GM12865 (cell line): ENCODE results near the gene SNAPC3.

Source experiments
- DNase-seq: peaks from one replicate; pipeline ENCODE4 v3.0.0; 2010; ENCODE audit warnings: low read depth
- H3K4me3 ChIP-seq: 2 replicates; pipeline ENCODE4 v1.5.1; 2011; ENCODE audit warnings: mild to moderate bottlenecking, low read depth, low read length, control low read depth
- TF ChIP-seq, protein P1 (sequence below): IDR thresholded peaks from 2 replicates; pipeline ENCODE4 v1.5.1; 2011; ENCODE audit warnings: low read length, control low read depth, low read depth, inconsistent platforms; ENCODE audit not compliant: insufficient read depth; ENCODE audit errors: missing control alignments

Gene SNAPC3

DNA sequence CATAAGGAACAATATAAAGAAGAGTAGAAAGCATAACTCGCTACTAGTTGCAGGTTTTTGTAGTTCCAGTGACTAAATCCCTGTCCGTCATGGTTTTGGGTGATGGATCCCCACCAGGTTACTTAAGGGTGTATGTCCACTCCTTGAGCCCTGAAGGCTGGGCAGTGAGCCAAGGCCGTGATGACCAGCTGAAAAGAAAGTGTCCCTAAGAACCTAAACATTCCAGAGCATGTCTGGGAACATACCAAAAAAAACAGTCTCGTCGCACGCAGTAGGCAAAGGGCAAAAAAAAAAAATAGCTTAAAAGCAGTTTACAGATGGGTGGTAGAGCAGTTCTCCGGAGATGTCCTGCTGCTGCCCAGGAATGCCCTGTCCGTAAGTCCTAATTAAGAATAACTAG is 21.4 kb upstream of the SNAPC3 start:
- no peak overlapping the region for H3K4me3 ChIP-seq
- DNase-seq = no peak
- TF ChIP-seq, protein P1, sequence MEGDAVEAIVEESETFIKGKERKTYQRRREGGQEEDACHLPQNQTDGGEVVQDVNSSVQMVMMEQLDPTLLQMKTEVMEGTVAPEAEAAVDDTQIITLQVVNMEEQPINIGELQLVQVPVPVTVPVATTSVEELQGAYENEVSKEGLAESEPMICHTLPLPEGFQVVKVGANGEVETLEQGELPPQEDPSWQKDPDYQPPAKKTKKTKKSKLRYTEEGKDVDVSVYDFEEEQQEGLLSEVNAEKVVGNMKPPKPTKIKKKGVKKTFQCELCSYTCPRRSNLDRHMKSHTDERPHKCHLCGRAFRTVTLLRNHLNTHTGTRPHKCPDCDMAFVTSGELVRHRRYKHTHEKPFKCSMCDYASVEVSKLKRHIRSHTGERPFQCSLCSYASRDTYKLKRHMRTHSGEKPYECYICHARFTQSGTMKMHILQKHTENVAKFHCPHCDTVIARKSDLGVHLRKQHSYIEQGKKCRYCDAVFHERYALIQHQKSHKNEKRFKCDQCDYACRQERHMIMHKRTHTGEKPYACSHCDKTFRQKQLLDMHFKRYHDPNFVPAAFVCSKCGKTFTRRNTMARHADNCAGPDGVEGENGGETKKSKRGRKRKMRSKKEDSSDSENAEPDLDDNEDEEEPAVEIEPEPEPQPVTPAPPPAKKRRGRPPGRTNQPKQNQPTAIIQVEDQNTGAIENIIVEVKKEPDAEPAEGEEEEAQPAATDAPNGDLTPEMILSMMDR = no peak

DNA sequence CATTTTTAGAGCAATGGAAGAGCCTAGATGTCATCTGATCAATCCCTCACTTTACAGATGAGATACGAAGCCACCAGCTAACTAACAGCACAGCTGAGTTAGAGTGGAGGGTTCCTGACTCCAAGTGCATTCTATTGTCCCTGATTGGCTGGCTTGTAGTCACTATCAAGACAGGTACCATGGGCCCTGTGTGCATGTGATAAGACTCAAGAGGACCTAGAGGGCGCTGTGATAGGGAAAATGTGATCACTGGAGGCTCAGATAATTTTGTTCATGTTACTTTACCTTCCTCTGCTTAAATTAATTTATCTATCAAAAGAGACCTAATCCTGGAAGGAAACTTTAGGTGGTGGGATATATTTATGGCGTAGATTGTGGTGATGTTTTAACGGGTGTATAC is 19.5 kb upstream of the SNAPC3 start:
- peak; percentile 41 for DNase-seq
- TF ChIP-seq, protein P1 = peak; percentile 21
- H3K4me3 ChIP-seq = no peak overlapping the region

DNA sequence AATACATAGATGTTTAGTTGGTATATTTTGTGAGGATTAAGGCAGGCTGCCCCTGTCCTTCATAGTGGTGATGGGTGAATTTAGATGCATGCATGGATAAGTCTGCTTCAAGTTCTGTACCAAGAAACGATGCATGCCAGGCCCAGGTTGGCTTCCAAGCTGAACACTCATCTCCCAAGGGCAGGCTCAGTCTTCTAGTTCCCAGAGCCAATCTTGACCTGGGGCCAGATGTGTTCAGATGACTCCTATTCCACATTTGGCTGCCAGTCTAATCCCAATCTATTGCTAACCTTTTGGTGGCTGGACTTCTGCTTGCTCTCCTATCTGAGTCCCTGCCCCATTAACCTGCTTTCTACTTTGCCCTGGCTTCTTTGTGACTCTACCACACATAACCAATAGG is 18.5 kb upstream of the SNAPC3 start:
- DNase-seq = no peak
- TF ChIP-seq, protein P1 = no peak
- no peak overlapping the region for H3K4me3 ChIP-seq

DNA sequence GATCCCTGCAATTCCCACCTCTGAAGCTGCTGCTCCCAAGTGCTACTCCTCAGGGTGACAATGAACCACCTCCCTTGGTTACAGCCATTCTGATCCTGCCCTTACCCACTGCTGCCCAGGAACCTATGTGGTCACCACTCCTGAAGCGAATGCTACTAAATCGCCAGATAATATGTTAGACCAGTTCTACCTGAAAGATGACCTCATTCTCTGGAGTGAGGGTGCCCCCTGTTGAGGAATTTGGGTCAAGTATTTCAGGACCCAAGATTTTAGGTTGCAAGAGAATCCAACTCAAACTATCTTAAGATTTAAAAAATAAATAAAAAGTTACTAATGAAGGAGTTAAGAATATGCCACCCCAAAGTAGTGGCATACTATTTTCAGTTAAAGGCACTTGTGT is 5.8 kb upstream of the SNAPC3 start:
- no peak overlapping the region for H3K4me3 ChIP-seq
- TF ChIP-seq, protein P1 = peak; percentile 39
- peak; percentile 56 for DNase-seq

DNA sequence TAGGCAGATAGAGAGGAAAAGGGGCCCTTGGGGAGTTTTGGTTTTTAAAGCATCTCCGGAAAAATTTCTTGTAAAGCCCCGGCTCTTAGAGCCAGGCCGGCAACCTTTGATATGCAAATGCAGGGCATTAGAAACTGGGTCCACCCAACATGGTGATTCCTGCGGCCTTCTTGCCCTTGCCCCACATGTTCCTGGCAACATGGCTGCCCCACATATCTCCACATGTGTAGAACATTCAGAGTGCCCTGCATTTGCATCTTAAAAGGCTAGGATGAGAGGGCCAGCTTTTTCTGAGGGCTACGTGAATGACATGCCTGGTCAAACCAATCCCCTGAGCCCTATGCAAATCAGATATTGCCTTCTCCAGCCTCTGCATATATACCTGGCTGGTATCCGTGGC is 5.0 kb upstream of the SNAPC3 start:
- DNase-seq = no peak
- no peak overlapping the region for H3K4me3 ChIP-seq
- TF ChIP-seq, protein P1 = no peak

DNA sequence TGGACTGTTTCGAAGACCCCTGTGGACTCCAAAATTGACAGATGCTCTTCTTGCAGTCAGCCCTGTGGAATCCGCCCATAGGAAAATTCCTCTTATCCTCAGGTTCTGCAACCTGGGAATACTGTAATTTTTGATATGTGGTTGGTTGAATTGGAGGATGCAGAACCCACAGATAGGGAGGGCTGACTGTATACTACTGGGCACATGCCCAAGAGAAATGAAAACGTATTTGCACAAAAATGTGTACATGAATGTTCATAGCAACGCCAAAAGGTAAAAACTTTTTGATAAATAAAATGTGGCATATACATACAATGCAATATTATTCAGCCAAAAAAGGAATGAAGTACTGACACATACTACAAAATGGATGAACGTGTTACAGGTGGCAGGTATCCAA is 1.9 kb upstream of the SNAPC3 start:
- H3K4me3 ChIP-seq = no peak overlapping the region
- TF ChIP-seq, protein P1 = no peak
- no peak for DNase-seq

DNA sequence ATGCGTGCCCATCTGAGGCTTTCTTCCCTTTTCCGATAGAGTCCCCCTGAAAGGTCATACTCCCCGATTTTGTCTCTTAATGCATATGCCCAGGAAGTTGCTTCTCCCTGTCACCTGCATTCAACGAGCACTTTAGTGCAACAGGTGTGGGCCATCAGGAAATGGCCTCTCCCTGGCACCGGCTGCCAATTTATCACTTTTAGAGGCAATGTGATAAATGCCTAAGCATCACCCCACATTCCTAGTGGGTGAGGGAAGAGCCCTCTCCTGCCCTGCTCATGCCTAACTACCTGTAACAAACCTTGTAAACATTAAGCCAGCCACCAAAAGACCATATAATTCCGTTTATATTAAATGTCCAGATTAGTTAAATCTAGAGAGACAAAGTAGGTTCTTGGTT is 1.1 kb upstream of the SNAPC3 start:
- TF ChIP-seq, protein P1 = no peak
- no peak overlapping the region for H3K4me3 ChIP-seq
- no peak for DNase-seq
